Measurements from ENCODE around the gene SERPINA6.

SERPINA6 gene

GRCh38 chr14:94343238-94344005, 20.3 kb upstream of the SERPINA6 start:
- H3K27ac ChIP-seq = no peak overlapping the region
- no peak for TF ChIP-seq CTCF (IDR thresholded peaks at IDR 0.05)
- TF ChIP-seq ZFX (IDR thresholded peaks at IDR 0.05; ENCODE audit: borderline replicate concordance) = no peak

GRCh38 chr14:94342334-94342934, 19.3 kb upstream of the SERPINA6 start:
- no peak overlapping the region for H3K27ac ChIP-seq
- no peak for TF ChIP-seq CTCF (IDR thresholded peaks at IDR 0.05)
- no peak for TF ChIP-seq ZFX (IDR thresholded peaks at IDR 0.05; ENCODE audit: borderline replicate concordance)

- H3K27ac ChIP-seq = no peak overlapping the region
- TF ChIP-seq CTCF (IDR thresholded peaks at IDR 0.05) (no peak), ZFX (IDR thresholded peaks at IDR 0.05; ENCODE audit: borderline replicate concordance) (no peak)
These were observed 18.7 kb upstream of the SERPINA6 start for GRCh38 chr14:94341656-94342333.

- TF ChIP-seq CTCF (IDR thresholded peaks at IDR 0.05) = no peak
- TF ChIP-seq ZFX (IDR thresholded peaks at IDR 0.05; ENCODE audit: borderline replicate concordance) = no peak
- no peak overlapping the region for H3K27ac ChIP-seq
These were observed 17.4 kb upstream of the SERPINA6 start for GRCh38 chr14:94340533-94340932.

GRCh38 chr14:94338023-94338422, 14.9 kb upstream of the SERPINA6 start:
- no peak overlapping the region for H3K27ac ChIP-seq
- TF ChIP-seq ZFX (IDR thresholded peaks at IDR 0.05; ENCODE audit: borderline replicate concordance) (no peak), CTCF (IDR thresholded peaks at IDR 0.05) (no peak)

- H3K27ac ChIP-seq = no peak overlapping the region
- TF ChIP-seq ZFX (IDR thresholded peaks at IDR 0.05; ENCODE audit: borderline replicate concordance) (no peak), CTCF (IDR thresholded peaks at IDR 0.05) (no peak)
These were observed 14.1 kb upstream of the SERPINA6 start for GRCh38 chr14:94337274-94337673.

GRCh38 chr14:94334872-94335271, 11.7 kb upstream of the SERPINA6 start:
- no peak for TF ChIP-seq ZFX (IDR thresholded peaks at IDR 0.05; ENCODE audit: borderline replicate concordance)
- no peak for TF ChIP-seq CTCF (IDR thresholded peaks at IDR 0.05)
- no peak overlapping the region for H3K27ac ChIP-seq

All from 22Rv1 (cell line).